ENCODE data around the gene DACT3.

DACT3 gene

GRCh38 chr19:46598372-46598917, 62.5 kb downstream of the DACT3 start:
- DNase-seq (ENCODE audit: low read depth): no peak

Measured in activated T-cell treated with anti-CD3 and anti-CD28 coated beads for 24 hours (primary cell).